ENCODE results near the gene CTSZ.

GRCh38 chr20:59026904-59027740 lies 20.1 kb upstream of the CTSZ start:
- TF ChIP-seq, protein P1, sequence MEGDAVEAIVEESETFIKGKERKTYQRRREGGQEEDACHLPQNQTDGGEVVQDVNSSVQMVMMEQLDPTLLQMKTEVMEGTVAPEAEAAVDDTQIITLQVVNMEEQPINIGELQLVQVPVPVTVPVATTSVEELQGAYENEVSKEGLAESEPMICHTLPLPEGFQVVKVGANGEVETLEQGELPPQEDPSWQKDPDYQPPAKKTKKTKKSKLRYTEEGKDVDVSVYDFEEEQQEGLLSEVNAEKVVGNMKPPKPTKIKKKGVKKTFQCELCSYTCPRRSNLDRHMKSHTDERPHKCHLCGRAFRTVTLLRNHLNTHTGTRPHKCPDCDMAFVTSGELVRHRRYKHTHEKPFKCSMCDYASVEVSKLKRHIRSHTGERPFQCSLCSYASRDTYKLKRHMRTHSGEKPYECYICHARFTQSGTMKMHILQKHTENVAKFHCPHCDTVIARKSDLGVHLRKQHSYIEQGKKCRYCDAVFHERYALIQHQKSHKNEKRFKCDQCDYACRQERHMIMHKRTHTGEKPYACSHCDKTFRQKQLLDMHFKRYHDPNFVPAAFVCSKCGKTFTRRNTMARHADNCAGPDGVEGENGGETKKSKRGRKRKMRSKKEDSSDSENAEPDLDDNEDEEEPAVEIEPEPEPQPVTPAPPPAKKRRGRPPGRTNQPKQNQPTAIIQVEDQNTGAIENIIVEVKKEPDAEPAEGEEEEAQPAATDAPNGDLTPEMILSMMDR (IDR thresholded peaks at IDR 0.05; ENCODE audit: insufficient read depth, low read length): no peak
- no peak for TF ChIP-seq POLR2AphosphoS5 (IDR thresholded peaks at IDR 0.05; ENCODE audit: low read depth)
- TF ChIP-seq, protein P2, sequence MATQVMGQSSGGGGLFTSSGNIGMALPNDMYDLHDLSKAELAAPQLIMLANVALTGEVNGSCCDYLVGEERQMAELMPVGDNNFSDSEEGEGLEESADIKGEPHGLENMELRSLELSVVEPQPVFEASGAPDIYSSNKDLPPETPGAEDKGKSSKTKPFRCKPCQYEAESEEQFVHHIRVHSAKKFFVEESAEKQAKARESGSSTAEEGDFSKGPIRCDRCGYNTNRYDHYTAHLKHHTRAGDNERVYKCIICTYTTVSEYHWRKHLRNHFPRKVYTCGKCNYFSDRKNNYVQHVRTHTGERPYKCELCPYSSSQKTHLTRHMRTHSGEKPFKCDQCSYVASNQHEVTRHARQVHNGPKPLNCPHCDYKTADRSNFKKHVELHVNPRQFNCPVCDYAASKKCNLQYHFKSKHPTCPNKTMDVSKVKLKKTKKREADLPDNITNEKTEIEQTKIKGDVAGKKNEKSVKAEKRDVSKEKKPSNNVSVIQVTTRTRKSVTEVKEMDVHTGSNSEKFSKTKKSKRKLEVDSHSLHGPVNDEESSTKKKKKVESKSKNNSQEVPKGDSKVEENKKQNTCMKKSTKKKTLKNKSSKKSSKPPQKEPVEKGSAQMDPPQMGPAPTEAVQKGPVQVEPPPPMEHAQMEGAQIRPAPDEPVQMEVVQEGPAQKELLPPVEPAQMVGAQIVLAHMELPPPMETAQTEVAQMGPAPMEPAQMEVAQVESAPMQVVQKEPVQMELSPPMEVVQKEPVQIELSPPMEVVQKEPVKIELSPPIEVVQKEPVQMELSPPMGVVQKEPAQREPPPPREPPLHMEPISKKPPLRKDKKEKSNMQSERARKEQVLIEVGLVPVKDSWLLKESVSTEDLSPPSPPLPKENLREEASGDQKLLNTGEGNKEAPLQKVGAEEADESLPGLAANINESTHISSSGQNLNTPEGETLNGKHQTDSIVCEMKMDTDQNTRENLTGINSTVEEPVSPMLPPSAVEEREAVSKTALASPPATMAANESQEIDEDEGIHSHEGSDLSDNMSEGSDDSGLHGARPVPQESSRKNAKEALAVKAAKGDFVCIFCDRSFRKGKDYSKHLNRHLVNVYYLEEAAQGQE (IDR thresholded peaks at IDR 0.05; ENCODE audit: insufficient replicate concordance, low read depth): no peak
- no peak for TF ChIP-seq GABPA (IDR thresholded peaks at IDR 0.05; ENCODE audit: low read depth)
- TF ChIP-seq SPI1 (IDR thresholded peaks at IDR 0.05; ENCODE audit: borderline replicate concordance, low read depth): no peak
